Rectal smooth muscle tissue (tissue), 1 donor: ENCODE results near the gene HOXA4.

Experiments
- H3K27ac ChIP-seq: one replicate; pipeline ENCODE4 v1.7.0; 2013; ENCODE audit warnings: low read depth, low read length, inconsistent platforms
- H3K27me3 ChIP-seq: one replicate; pipeline ENCODE4 v1.7.0; 2013; ENCODE audit warnings: low read length; ENCODE audit not compliant: control insufficient read depth, insufficient read depth
- H3K36me3 ChIP-seq: one replicate; pipeline ENCODE4 v1.7.0; 2013; ENCODE audit warnings: low read length; ENCODE audit not compliant: control insufficient read depth, insufficient read depth
- H3K4me1 ChIP-seq: one replicate; pipeline ENCODE4 v1.7.0; 2013; ENCODE audit warnings: low read length; ENCODE audit not compliant: control insufficient read depth, insufficient read depth
- H3K4me3 ChIP-seq: one replicate; pipeline ENCODE4 v1.7.0; 2013; ENCODE audit warnings: low read length
- H3K9ac ChIP-seq: one replicate; pipeline ENCODE4 v1.7.0; 2013; ENCODE audit warnings: low read length

HOXA4 gene

GRCh38 chr7:27079234-27079975 is 51.2 kb downstream of the HOXA4 start:
- Histone ChIP-seq H3K36me3 (no peaks in the 10 kb centered on the region), H3K27ac (no peak overlapping the region), H3K4me1 (no peaks in the 10 kb centered on the region), H3K4me3 (no peak overlapping the region), H3K9ac (no peak overlapping the region), H3K27me3 (no peaks in the 10 kb centered on the region)

GRCh38 chr7:27078616-27079233 is 51.8 kb downstream of the HOXA4 start:
- no peaks in the 10 kb centered on the region for H3K4me1 ChIP-seq
- H3K9ac ChIP-seq, result no peak overlapping the region
- no peaks in the 10 kb centered on the region for H3K36me3 ChIP-seq
- no peaks in the 10 kb centered on the region for H3K27me3 ChIP-seq
- no peak overlapping the region for H3K4me3 ChIP-seq
- H3K27ac ChIP-seq, result no peak overlapping the region
